ENCODE data around the gene AACS.
"Not testable (repeated sequence)": the region's sequence is repeated elsewhere in the genome, so short reads cannot be mapped to it uniquely, and the experiment has no call there.

Gene AACS

DNA sequence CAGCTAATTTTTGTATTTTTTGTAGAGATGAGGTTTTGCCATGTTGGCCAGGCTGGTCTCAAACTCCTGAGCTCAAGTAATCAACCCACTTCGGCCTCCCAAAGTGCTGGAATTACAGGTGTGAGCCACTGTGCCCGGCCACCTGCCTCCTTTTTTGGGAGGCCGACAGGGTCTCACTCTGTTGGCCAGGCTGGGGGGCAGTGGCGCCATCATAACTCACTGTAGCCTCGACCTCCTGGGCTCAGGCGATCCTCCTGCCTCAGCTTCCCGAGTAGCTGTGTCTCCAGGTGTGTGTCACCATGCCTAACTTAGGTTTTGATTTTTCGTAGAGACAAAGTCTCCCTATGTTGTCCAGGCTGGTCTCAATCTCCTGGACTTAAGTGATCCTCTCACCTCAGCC is 70.7 kb downstream of the AACS start:
- no peak for DNase-seq (ENCODE audit: low spot score)
- no peak overlapping the region for H3K27ac ChIP-seq (ENCODE audit: poor library complexity, severe bottlenecking)
- ATAC-seq (ENCODE audit: low read depth): no peak
- H3K27me3 ChIP-seq (ENCODE audit: insufficient read depth, poor library complexity, severe bottlenecking): no peaks in the 10 kb centered on the region
- peaks cover 14% of the 10 kb centered on the region for H3K36me3 ChIP-seq (ENCODE audit: low read depth)
- no peak for TF ChIP-seq CTCF (IDR thresholded peaks at IDR 0.05; ENCODE audit: poor library complexity, severe bottlenecking)
- no peaks in the 10 kb centered on the region for H3K9me3 ChIP-seq (ENCODE audit: severe bottlenecking)
- no peak overlapping the region for H3K4me3 ChIP-seq (ENCODE audit: severe bottlenecking)
- H3K4me1 ChIP-seq (ENCODE audit: insufficient read depth, poor library complexity, severe bottlenecking): peaks cover 10% of the 10 kb centered on the region

DNA sequence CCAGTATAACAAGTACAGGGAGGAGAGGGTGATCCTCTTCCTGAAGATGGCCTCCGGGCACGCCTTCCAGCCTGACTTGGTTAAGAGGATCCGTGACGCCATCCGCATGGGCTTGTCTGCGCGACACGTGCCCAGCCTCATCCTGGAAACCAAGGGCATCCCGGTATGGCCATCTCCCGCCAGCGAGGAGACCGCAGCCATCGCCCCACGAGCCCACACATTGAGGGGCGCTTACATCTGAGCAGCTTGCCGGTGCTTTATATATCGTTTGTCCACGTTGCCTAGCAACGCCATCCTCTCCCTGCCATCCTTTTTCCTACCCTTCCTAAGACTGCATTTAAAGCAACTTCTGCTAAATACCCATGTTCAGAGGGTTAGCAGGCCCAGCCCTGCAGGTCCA is 71.5 kb downstream of the AACS start:
- no peak for DNase-seq (ENCODE audit: low spot score)

GRCh38 chr12:125137766-125138344 is 72.6 kb downstream of the AACS start:
- peaks cover 14% of the 10 kb centered on the region for H3K36me3 ChIP-seq (ENCODE audit: low read depth)
- H3K4me3 ChIP-seq (ENCODE audit: severe bottlenecking): no peak overlapping the region
- DNase-seq (ENCODE audit: low spot score) (no peak), ATAC-seq (ENCODE audit: low read depth) (no peak)
- no peaks in the 10 kb centered on the region for H3K27me3 ChIP-seq (ENCODE audit: insufficient read depth, poor library complexity, severe bottlenecking)
- H3K4me1 ChIP-seq (ENCODE audit: insufficient read depth, poor library complexity, severe bottlenecking): peaks cover 18% of the 10 kb centered on the region
- H3K27ac ChIP-seq (ENCODE audit: poor library complexity, severe bottlenecking): no peak overlapping the region
- no peaks in the 10 kb centered on the region for H3K9me3 ChIP-seq (ENCODE audit: severe bottlenecking)
- TF ChIP-seq CTCF (IDR thresholded peaks at IDR 0.05; ENCODE audit: poor library complexity, severe bottlenecking): no peak

More for the DNA sequence above, 71.5 kb downstream of the AACS start:
- Histone ChIP-seq H3K36me3 (ENCODE audit: low read depth) (peaks cover 14% of the 10 kb centered on the region), H3K4me3 (ENCODE audit: severe bottlenecking) (no peak overlapping the region), H3K27me3 (ENCODE audit: insufficient read depth, poor library complexity, severe bottlenecking) (no peaks in the 10 kb centered on the region), H3K4me1 (ENCODE audit: insufficient read depth, poor library complexity, severe bottlenecking) (peaks cover 15% of the 10 kb centered on the region), H3K27ac (ENCODE audit: poor library complexity, severe bottlenecking) (no peak overlapping the region), H3K9me3 (ENCODE audit: severe bottlenecking) (no peaks in the 10 kb centered on the region)
- ATAC-seq (ENCODE audit: low read depth): no peak
- TF ChIP-seq CTCF (IDR thresholded peaks at IDR 0.05; ENCODE audit: poor library complexity, severe bottlenecking): no peak

DNA sequence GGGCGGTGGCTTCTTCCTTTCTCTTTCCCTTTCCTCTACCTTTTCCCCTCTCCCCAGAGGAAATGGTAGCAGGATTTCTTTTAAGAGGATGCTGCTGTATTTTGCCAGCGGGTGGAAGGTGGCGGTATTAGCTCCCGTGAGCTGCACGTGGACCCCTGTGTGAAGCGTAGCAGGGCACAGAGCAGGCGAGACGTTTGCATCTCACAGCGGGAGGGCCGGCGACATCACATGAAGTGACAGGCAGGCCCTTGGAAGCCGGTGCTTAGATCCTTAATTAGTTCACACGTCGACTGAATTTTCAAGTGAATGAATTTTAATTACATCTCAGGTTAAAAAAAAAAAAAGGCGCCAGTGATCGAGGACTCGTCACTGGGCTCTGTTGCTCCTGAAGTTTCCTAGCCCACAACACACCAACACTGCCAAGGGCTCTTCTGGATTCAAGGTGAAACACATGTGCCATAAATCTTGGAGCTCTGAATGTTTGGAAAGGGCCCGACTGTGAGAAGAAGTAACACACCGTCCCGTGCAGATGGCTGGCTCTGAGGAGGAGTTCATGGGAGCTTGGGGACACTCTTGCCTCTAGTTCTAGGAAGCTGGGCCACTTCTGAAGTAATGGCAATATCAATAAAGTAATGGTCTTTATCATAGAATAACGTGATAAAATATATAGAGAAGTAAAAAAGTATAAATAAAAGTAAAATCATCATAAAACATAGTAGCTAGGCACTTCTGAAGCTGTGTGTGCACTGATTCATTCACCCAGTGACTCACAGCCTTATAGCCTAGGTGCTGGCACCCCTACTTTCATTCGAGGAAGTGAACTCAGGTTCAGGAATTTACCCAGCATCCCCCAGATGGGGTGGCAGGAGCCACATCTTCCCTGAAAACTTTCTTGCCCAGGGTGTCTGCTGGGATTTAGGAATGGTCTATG is 75.3 kb downstream of the AACS start:
- peaks cover 18% of the 10 kb centered on the region for H3K4me1 ChIP-seq (ENCODE audit: insufficient read depth, poor library complexity, severe bottlenecking)
- ATAC-seq (ENCODE audit: low read depth): peak; percentile 97
- no peak for TF ChIP-seq CTCF (IDR thresholded peaks at IDR 0.05; ENCODE audit: poor library complexity, severe bottlenecking)
- peaks cover 5% of the 10 kb centered on the region; the same call in 1 of the 2 replicates for H3K36me3 ChIP-seq (ENCODE audit: low read depth)
- no peak overlapping the region for H3K4me3 ChIP-seq (ENCODE audit: severe bottlenecking)
- peak overlapping the region; percentile 84 for H3K27ac ChIP-seq (ENCODE audit: poor library complexity, severe bottlenecking)
- H3K27me3 ChIP-seq (ENCODE audit: insufficient read depth, poor library complexity, severe bottlenecking): no peaks in the 10 kb centered on the region
- H3K9me3 ChIP-seq (ENCODE audit: severe bottlenecking): no peaks in the 10 kb centered on the region
- DNase-seq (ENCODE audit: low spot score): no peak

- ATAC-seq (ENCODE audit: low read depth); DNase-seq (ENCODE audit: low spot score); H3K27me3 ChIP-seq (ENCODE audit: insufficient read depth, poor library complexity, severe bottlenecking); H3K4me3 ChIP-seq (ENCODE audit: severe bottlenecking); H3K36me3 ChIP-seq (ENCODE audit: low read depth); H3K9me3 ChIP-seq (ENCODE audit: severe bottlenecking): not testable (repeated sequence)
- peaks cover 18% of the 10 kb centered on the region for H3K4me1 ChIP-seq (ENCODE audit: insufficient read depth, poor library complexity, severe bottlenecking)
- H3K27ac ChIP-seq (ENCODE audit: poor library complexity, severe bottlenecking): peak overlapping the region; percentile 84
Measured at GRCh38 chr12:125141210-125141573, 76.0 kb downstream of the AACS start.

All from RWPE2 (cell line).